Progenitor cell of endocrine pancreas (in vitro differentiated cells): ENCODE data around the gene SLC9A7. TPM values are rescaled to one million over a fixed set of nuclear protein-coding genes. Genes with fewer than 3 reads are reported as not detected.

Source experiments
- DNase-seq: peaks from one replicate; pipeline ENCODE4 v3.0.0; 2021; ENCODE audit warnings: low spot score; ENCODE audit not compliant: unreplicated experiment
- H3K27ac Mint-ChIP-seq: 2 replicates; pipeline ENCODE4 v1.8.0; 2021; ENCODE audit warnings: mild to moderate bottlenecking, moderate library complexity, mixed read lengths
- H3K27me3 Mint-ChIP-seq: 2 replicates; pipeline ENCODE4 v1.8.0; 2021; ENCODE audit warnings: mixed read lengths
- H3K36me3 Mint-ChIP-seq: 2 replicates; pipeline ENCODE4 v1.8.0; 2022; ENCODE audit warnings: mixed read lengths; ENCODE audit not compliant: insufficient read depth
- H3K4me1 Mint-ChIP-seq: 2 replicates; pipeline ENCODE4 v1.8.0; 2021; ENCODE audit warnings: low read depth, mixed read lengths
- H3K4me3 Mint-ChIP-seq: 2 replicates; pipeline ENCODE4 v1.8.0; 2021; ENCODE audit warnings: low read depth, mild to moderate bottlenecking, moderate library complexity, mixed read lengths
- H3K9me3 Mint-ChIP-seq: 2 replicates; pipeline ENCODE4 v1.8.0; 2021; ENCODE audit warnings: low read depth, mixed read lengths
- long read RNA-seq: library from polyadenylated mRNA; unstranded; transcript quantifications from one replicate; pipeline ENCODE4 v2.0.0, GENCODE V29; 2020
- total RNA-seq: library from RNA; stranded (reverse); gene quantifications from 2 replicates; pipeline ENCODE4 v1.2.1, GENCODE V29; 2021
- TF ChIP-seq, protein P1 (sequence below): fragments of 200-600 bp; sonication (generic); IDR thresholded peaks from one replicate; pipeline ENCODE4 v1.5.0; 2021; ENCODE audit warnings: antibody characterized with exemption, mild to moderate bottlenecking; ENCODE audit not compliant: unreplicated experiment

The SLC9A7 gene
- 9.5 and 11.1 TPM in 2 replicates for total RNA-seq
- long read RNA-seq, partial matches to known transcripts: 0 of 4 reads
- long read RNA-seq, other reads (novel, unspliced or antisense): 4 of 4 reads

GRCh38 chrX:46758956-46759644 lies at the start of gene SLC9A7:
SLC9A7 (minus strand) TSS chrX:46759118; CDS start chrX:46759029, 89 bp downstream.
- no peaks in the 10 kb centered on the region for H3K27me3 Mint-ChIP-seq
- TF ChIP-seq, protein P1, sequence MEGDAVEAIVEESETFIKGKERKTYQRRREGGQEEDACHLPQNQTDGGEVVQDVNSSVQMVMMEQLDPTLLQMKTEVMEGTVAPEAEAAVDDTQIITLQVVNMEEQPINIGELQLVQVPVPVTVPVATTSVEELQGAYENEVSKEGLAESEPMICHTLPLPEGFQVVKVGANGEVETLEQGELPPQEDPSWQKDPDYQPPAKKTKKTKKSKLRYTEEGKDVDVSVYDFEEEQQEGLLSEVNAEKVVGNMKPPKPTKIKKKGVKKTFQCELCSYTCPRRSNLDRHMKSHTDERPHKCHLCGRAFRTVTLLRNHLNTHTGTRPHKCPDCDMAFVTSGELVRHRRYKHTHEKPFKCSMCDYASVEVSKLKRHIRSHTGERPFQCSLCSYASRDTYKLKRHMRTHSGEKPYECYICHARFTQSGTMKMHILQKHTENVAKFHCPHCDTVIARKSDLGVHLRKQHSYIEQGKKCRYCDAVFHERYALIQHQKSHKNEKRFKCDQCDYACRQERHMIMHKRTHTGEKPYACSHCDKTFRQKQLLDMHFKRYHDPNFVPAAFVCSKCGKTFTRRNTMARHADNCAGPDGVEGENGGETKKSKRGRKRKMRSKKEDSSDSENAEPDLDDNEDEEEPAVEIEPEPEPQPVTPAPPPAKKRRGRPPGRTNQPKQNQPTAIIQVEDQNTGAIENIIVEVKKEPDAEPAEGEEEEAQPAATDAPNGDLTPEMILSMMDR: peak; percentile 72
- peaks cover 10% of the 10 kb centered on the region for H3K9me3 Mint-ChIP-seq
- peak; percentile 77 for DNase-seq
- H3K4me1 Mint-ChIP-seq: peaks cover 11% of the 10 kb centered on the region
- no peaks in the 10 kb centered on the region for H3K36me3 Mint-ChIP-seq
- H3K4me3 Mint-ChIP-seq: peak within 1 kb of the TSS; percentile 82
- H3K27ac Mint-ChIP-seq: peak within 1 kb of the TSS; percentile 70

DNA sequence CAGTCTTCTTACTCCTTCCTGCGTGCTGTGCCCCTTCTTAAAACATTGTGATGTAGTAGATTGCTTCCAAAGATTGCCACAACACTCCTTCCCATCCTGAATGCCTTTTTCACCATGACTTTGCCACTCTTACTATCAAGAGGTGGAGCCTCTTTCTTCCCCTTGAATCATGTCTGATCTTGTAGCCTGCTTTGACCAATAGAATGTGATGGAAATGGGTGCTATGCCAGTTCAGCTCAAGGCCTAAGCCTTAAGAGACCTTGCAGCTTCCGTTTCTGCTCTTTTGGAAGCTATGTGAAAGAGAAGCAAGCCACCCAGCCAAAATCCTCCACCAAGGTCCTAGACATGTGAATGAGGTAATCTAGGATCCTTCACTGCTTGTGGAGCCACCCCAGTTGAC lies 46.4 kb upstream of the SLC9A7 start:
- H3K27me3 Mint-ChIP-seq: no peaks in the 10 kb centered on the region
- peaks cover 24% of the 10 kb centered on the region for H3K9me3 Mint-ChIP-seq
- H3K36me3 Mint-ChIP-seq: peaks cover 3% of the 10 kb centered on the region
- no peaks in the 10 kb centered on the region for H3K4me1 Mint-ChIP-seq
- no peak overlapping the region for H3K4me3 Mint-ChIP-seq
- no peak overlapping the region for H3K27ac Mint-ChIP-seq
- DNase-seq: no peak
- TF ChIP-seq, protein P1: no peak

DNA sequence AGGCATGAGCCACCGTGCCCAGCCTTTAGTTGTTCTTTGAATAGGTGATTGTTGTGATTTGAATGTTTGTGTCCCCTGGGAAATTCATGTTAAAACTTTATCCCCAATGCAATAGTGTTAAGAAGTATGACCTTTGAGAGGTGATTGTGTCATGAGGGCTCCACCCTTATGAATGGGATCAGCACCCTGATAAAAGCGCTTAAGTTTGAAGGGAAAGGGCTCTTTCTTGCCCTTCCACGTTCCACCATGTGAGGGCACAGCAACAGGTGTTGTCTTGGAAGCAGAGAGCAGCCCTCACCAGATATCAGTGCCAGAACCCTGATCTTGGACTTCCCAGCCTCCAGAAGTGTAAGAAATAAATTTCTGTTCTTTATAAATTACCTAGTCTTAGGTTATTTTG lies 44.2 kb upstream of the SLC9A7 start:
- TF ChIP-seq, protein P1: peak; percentile 17
- Mint-ChIP-seq H3K27me3 (no peaks in the 10 kb centered on the region), H3K27ac (no peak overlapping the region), H3K4me3 (no peak overlapping the region), H3K36me3 (no peaks in the 10 kb centered on the region), H3K4me1 (no peaks in the 10 kb centered on the region), H3K9me3 (peaks cover 10% of the 10 kb centered on the region)
- no peak for DNase-seq

GRCh38 chrX:46796574-46797191 lies 37.8 kb upstream of the SLC9A7 start:
- no peak overlapping the region for H3K4me3 Mint-ChIP-seq
- DNase-seq: peak; percentile 48
- no peaks in the 10 kb centered on the region for H3K27me3 Mint-ChIP-seq
- TF ChIP-seq, protein P1: peak; percentile 77
- no peaks in the 10 kb centered on the region for H3K4me1 Mint-ChIP-seq
- no peaks in the 10 kb centered on the region for H3K36me3 Mint-ChIP-seq
- peaks cover 2% of the 10 kb centered on the region for H3K9me3 Mint-ChIP-seq
- no peak overlapping the region for H3K27ac Mint-ChIP-seq

- TF ChIP-seq, protein P1: no peak
- no peak for DNase-seq
- Mint-ChIP-seq H3K27ac (no peak overlapping the region), H3K27me3 (no peaks in the 10 kb centered on the region), H3K4me1 (no peaks in the 10 kb centered on the region), H3K36me3 (no peaks in the 10 kb centered on the region), H3K4me3 (no peak overlapping the region), H3K9me3 (peaks cover 4% of the 10 kb centered on the region)
Observed at GRCh38 chrX:46793386-46794143, 34.6 kb upstream of the SLC9A7 start.
